GM19328 (cell line): Measurements from ENCODE around the gene MZF1.
A peak's percentile ranks its signal among the peaks of the same experiment; 100 is the strongest.

Source experiments
- ATAC-seq: cut with Tn5 transposase; IDR thresholded peaks from one replicate; pipeline ENCODE4 v1.9.1; 2021; ENCODE audit warnings: mild to moderate bottlenecking, moderate library complexity; ENCODE audit not compliant: unreplicated experiment

Gene MZF1

DNA sequence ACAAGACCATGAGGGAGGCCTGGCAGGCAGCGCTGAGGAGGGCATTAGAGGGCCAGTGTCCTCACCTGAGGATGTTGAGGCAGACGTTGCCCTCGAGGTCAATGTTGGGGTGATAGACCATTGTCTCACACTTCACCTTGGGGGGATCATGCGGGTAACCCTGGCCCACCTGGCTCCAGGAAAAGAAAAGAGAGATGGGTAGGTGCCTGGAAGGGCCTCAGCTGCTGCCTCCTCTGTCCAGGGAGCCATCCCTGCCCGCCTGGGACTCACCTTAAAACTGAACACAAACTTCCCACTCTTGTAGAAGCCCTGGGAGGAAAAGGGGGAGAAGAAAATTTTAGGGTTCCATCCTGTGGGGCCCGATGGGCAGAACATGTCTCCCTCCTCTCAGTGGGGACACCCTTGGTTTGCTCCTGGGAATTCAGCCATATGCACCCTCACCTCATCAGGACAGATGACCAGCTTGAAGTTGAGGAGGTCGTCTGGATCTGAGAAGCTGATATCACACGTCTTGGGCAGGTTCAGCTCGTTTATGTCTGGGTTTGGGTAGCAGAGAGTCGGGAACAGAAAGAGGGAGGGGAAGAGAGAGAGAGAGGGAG, 16.4 kb downstream of the MZF1 start:
- no peak for ATAC-seq

DNA sequence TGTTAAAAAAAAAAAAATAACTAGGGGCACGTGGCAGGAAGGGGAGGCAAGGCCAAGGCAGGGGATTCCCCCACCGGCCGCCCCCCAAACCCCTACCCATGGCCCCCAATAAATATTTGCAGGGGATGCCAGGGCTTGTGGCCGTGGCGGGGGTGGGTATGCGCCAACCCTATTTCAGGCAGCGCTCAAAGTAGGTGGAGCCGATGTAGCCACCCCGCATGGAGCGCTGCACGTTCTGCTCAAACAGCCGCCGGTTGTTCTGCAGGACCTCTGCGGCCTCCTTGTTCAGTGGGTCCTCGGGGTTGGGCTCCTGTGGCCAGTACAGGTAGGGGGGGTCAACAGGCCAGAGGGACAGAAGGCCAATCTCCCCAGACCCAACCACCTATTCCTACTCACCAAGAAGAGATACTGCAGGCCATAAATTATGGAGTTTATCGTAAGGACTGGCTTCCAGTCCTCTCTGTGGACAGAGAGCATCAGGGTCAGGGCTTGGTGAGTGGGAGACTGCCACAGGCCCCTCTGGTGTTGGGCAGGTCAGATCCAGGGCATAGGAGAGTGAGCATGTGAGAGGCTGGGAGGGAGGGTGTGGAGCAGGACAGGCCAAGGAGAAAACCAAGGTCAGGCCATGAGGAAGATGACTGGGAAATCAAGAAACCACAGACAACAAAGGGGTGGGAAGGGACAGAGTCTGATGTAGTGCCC, 17.1 kb downstream of the MZF1 start:
- ATAC-seq = no peak

DNA sequence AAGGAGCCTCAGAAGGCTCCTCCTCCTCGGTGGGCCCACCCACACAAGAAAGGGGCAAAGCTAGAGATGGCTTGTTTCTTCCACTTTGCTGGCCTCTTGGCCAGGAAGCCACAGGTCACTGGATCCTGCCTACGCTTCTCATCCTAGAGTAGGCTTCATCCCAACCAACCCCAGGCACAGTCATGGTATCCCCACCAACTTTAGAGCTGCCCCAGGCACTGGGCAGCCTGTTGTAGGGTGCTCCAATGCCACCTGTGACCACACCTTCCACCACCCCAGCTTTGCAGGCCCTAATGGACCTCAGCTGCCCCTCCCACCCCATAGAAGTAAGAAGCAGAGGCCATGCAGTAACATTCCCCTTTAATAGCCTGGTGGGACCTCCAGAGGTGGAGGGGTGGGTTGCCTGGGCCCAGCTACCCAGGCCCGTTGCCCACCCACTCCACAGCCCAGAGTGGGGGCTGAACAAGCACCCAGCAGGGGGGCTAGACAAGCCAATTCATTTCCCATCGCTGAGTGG, 17.7 kb downstream of the MZF1 start:
- no peak for ATAC-seq

DNA sequence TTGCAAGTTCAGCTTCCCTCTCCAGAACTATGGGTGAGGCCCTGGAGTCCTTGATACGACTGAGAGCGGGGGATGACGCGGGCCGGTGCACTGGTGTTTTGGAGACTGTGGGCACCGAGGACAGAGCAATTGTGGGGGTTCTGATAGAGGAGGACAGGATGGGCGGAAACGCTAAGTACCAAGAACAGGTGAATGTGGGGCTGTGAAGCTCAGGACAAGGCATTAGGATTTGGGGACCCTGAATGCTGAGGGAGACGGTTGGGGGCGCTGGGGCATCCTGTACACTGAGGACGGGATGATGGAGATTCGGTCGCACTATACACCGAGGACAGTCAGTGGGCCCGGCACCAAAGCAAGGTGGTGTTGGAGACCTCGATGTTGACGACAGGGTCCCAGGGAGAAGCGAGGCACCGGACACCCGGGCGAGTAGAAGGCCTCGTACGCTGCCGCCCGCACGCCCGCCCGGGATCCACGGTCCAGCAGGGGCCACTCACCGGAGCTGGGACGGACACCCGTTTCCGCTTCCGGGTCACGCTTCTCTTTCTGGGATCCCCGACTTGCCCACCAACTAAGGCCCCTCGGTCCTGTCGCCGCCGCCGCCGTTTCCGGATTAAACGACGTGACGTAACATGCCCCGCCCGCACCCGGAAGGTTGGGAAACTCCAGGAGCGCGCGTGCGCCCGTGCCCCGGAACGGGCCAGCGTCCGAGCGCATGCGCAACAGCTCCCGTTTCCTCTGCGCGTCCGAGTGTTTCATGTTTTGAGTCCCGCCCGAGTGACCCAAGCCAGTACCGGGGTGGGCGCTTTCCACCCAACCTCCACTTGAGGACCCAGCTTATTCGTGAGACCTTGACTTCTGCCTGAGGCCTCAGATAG, 18.4 kb downstream of the MZF1 start, which contains the start of gene CHMP2A:
Gene CHMP2A (minus strand): TSS at position 612 of the 875 bp plus-strand sequence. CDS start 893 bp downstream, outside the sequence.
- ATAC-seq = peak; percentile 35

DNA sequence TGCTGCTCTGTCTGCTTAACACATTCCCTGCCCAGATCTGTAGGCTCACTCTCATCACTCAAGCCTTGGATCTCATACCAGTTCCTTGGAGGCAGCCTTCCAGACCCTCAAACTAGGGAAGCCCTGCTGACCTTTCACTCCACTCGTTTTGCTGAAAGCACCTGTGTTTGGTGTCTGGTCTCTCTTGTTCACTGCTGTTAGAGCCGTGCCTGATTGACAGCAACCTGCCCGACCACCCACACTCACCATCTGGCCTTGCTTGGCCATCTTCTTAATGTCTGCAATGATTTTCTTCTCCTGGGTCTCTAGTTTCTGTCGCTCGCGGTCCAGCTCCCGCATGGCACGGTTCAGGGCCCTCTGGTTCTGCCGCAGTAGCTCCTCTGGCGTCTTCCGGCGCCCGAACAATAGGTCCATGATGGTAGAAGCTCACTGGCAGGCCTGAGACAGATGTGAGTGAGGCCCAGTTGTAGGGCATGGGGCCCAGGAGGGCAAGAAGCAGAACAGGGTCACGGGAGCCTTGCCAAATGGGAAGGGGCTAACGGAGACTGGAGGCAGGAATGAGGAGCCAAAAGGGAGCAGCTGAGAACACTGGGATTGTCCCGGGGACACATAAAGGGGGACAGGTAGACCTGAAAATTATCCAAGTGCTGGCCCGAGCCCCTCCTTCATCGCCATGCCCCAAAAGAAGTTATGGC, 19.2 kb downstream of the MZF1 start:
- no peak for ATAC-seq

DNA sequence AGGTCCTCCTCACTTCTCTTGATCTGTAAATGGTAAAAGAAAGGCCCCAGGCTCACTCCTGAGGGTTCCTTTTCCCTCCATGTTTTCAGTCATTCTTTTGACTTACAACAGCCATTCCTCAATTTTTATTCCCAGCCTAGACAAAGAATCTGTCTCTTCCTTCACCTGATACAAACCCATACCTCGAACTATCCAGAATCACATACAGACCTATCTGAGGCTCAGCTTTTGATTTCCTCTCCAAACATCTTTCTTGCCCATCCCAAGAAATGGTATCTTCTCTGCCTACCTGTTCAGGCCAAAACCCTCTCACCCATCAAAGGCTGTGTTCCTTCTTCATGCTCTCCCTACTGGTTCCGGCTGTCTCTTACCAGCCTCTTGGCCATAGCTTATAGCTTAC, 20.5 kb downstream of the MZF1 start:
- no peak for ATAC-seq

DNA sequence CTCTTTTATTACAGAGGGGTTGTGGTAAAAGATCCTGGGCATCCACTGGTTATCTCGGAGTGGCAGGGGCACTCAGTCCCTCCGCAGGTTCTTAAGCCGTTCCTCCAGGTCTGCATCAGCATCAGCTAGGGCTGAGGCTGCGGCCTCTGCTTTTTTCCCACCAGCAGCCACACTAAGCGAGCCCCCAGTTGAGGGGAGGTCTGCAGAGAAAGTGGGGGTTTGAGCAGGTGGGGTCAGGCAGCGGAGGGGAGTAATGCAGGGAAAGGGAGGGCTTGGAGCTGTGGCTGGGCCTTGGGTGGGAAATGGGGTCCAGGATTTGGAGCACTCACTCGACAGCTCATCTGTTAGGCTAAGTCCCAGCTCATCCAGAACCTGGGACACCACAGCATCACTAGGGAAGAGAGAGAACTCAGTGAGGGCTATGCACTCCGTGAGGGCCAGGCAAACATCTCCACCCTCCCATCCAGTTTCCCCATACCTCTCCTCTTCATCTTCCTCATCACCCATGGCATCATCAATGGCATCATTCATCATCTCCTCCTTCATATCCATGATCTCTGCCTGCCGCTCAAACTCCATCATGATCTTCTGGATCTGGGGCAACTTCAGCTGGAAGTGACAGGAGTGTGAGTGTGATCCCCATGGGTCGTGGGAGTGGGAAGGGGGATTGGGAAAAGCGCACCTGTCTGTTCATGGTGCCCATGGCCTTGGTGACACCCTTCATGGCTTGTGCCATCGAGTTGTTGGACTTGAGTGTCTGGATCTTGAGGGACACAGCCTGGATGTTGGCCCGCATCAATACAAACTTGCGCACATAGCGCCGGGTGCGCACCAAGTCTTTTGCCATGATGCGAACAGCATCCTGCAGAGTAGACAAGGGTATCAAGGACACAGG, 21.3 kb downstream of the MZF1 start:
- no peak for ATAC-seq

DNA sequence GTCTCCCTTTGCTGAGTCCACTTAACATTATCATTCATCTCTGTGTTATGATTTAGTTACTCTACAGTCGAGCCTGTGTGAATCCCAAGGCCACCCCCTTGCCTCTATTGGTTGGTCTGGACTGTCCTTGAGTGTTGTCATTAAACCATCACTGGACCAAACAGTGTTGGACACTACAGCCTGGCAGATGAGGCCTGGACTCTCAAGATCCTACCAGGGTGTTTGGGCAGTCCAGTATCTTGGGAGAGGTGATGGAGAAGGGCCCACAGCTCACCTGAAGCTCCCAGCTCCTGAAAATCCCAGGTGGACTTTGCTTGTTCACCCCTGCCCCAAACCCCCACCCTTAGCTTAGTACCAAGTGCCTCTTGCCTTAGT, 22.0 kb downstream of the MZF1 start:
- no peak for ATAC-seq

DNA sequence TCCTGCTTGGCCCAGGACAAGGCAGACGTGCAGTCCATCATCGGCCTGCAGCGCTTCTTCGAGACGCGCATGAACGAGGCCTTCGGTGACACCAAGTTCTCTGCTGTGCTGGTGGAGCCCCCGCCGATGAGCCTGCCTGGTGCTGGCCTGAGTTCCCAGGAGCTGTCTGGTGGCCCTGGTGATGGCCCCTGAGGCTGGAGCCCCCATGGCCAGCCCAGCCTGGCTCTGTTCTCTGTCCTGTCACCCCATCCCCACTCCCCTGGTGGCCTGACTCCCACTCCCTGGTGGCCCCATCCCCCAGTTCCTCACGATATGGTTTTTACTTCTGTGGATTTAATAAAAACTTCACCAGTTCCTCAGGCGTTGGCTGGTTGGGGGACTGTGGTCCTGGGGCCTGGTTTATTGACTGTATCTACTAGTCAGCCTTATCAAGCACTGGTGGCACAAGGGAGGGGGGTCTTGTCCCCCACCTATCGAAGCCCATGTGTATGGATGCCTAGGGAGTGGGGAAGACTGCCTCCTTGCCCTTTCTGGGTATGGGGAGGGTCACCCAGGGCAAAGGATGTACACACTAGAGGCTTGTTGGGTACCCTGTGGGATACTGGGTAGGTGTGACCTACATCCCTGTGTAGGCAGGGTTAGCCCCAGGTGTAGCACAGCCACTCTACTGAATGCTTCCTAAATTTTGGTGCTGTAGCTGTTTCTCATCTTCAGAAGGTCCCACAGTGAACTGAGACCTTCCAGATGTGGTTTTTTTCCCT, 22.6 kb downstream of the MZF1 start:
- no peak for ATAC-seq

DNA sequence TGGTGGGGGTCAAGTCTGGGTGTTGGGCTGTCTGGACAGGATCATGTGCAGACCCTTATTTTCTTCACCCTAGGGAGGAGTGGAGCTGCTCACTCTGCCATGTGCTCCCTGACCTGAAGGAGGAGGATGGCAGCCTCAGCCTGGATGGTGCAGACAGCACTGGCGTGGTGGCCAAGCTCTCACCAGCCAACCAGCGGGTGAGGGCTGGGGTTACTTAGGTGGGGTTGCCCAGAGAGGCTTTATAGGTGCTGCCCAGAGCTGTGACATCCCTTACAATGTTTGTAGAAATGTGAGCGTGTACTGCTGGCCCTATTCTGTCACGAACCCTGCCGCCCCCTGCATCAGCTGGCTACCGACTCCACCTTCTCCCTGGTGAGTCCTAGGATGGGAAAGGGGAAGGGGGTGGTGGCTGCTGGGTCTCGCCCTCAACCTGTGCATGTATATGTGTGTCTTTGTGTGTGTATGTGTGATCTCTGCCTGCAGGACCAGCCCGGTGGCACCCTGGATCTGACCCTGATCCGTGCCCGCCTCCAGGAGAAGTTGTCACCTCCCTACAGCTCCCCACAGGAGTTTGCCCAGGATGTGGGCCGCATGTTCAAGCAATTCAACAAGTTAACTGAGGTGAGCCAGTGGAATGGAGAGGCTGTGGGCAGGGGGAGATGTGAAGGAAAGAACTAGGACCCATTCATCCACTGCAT, 23.3 kb downstream of the MZF1 start:
- ATAC-seq = no peak

DNA sequence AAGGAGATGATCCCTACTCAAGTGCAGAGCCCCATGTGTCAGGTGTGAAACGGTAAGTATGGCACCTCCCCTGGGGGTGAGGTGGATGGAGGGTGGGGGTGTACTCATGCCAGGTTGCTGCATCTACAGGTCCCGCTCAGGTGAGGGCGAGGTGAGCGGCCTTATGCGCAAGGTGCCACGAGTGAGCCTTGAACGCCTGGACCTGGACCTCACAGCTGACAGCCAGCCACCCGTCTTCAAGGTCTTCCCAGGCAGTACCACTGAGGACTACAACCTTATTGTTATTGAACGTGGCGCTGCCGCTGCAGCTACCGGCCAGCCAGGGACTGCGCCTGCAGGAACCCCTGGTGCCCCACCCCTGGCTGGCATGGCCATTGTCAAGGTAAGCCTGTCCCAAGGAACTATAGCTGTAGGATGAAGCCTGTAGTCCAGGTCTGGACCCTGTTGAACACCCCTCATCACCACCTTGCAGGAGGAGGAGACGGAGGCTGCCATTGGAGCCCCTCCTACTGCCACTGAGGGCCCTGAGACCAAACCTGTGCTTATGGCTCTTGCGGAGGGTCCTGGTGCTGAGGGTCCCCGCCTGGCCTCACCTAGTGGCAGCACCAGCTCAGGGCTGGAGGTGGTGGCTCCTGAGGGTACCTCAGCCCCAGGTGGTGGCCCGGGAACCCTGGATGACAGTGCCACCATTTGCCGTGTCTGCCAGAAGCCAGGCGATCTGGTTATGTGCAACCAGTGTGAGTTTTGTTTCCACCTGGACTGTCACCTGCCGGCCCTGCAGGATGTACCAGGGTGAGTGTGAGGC, 24.1 kb downstream of the MZF1 start:
- ATAC-seq = no peak

DNA sequence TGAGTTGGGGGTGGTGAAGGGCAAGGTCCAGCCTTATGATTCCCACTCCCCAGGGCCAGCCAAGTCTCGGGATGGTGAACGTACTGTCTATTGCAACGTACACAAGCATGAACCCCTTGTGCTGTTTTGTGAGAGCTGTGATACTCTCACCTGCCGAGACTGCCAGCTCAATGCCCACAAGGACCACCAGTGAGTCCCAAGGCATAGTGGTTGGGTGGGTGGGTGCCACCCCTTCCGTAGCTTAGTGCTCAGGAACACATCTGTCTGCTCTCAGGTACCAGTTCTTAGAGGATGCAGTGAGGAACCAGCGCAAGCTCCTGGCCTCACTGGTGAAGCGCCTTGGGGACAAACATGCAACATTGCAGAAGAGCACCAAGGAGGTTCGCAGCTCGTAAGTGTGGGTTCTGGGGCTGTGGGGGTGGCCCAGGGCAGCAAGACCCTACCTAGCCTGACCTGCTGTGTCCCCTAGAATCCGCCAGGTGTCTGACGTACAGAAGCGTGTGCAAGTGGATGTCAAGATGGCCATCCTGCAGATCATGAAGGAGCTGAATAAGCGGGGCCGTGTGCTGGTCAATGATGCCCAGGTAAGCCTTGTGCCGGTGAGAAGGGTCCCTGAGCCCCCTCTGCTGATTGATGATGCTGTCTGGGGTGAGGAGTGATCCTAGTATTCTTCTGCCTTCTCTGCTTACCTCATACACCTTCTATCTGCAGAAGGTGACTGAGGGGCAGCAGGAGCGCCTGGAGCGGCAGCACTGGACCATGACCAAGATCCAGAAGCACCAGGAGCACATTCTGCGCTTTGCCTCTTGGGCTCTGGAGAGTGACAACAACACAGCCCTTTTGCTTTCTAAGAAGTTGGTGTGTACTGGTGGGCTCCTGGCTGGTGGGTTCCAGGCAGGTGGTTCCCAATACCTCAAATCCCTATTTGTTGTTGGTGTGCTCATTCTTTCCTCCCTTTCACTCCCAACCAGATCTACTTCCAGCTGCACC, 25.5 kb downstream of the MZF1 start:
- no peak for ATAC-seq

DNA sequence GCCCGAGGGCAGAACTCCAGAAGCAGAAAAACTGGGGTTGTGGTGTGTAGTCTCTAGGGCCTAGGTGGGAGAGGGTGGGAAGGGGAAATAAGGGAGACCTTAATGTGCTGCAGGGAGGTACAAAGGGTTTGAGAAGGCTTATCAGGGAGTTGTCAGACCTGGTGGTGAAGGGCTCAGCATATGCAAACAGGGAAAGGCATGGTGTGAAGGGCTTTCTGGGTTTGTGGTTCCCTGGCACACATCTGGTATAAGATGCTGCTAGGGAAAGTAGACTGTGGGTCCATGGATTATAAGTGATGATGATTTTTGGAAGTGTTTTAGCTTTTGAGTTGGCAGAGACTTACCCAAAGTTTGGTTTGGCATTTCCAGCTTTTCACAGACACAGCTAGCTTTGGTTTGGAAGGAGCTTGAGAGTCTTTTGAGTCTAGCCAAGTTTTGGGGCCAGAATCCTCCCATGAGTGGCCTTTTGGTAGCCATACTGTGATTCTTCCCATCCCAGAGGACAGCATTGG, 27.1 kb downstream of the MZF1 start:
- ATAC-seq = no peak

DNA sequence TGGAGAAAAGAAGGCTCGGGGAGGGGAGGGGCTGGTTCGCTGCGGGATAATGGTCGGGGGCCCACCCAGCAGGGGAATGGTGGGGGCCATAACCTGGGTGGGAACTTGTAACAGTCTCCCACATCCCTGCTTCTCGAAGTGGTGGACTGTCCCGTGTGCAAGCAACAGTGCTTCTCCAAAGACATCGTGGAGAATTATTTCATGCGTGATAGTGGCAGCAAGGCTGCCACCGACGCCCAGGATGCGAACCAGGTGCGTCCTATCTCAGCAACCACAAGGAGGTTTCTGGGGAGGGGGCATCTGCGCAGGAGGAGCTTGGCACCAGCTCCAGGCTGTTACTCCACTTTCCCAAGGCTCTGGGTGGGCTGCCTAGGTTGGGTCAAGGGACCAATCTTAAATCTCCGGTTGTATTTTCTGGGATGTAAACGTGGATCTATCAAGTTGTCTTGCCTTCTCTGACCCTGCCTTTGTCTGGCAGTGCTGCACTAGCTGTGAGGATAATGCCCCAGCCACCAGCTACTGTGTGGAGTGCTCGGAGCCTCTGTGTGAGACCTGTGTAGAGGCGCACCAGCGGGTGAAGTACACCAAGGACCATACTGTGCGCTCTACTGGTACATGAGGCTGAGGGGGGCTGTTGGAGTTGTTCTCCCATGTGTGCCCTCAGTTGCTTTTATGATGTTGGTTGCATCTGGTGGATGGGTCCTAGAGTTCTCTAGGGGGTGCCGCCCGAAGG, 27.7 kb downstream of the MZF1 start:
- ATAC-seq = no peak

DNA sequence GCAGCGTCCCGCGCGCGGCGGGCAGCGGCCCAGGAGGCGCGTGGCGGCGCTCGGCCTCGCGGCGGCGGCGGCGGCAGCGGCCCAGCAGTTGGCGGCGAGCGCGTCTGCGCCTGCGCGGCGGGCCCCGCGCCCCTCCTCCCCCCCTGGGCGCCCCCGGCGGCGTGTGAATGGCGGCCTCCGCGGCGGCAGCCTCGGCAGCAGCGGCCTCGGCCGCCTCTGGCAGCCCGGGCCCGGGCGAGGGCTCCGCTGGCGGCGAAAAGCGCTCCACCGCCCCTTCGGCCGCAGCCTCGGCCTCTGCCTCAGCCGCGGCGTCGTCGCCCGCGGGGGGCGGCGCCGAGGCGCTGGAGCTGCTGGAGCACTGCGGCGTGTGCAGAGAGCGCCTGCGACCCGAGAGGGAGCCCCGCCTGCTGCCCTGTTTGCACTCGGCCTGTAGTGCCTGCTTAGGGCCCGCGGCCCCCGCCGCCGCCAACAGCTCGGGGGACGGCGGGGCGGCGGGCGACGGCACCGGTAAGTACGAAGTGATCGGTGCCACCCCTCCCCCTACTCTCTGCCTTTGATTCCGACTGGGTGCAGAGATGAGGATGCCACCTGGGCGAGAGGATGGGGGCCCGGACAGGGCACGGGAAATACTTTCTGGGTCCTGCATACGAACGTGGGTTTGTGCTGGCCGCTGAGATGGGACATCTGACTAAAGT, 28.4 kb downstream of the MZF1 start:
- peak; percentile 40 for ATAC-seq
